ENCODE measurements around the gene AURKA.
"Not testable (repeated sequence)": the region's sequence is repeated elsewhere in the genome, so short reads cannot be mapped to it uniquely, and the experiment has no call there.

AURKA gene

DNA sequence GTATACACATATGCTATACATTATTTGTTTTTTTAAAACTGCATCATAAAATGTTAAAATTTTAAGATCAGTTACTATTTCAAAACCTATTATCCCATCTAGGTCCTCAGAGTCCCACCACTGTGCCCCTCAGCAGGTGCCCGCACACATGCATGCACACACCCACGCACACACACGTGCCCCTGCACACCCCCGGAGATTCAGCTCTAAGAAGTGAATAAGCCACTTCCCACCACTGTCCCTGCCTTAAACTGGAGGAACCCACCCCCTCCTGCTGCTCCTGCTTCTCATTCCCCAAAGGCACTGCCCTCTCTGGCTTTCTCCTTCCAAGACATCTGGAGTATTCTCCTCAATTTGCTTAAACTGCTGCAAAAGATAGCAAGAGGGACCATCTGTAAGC, 38.7 kb downstream of the AURKA start:
- no peak for DNase-seq

DNA sequence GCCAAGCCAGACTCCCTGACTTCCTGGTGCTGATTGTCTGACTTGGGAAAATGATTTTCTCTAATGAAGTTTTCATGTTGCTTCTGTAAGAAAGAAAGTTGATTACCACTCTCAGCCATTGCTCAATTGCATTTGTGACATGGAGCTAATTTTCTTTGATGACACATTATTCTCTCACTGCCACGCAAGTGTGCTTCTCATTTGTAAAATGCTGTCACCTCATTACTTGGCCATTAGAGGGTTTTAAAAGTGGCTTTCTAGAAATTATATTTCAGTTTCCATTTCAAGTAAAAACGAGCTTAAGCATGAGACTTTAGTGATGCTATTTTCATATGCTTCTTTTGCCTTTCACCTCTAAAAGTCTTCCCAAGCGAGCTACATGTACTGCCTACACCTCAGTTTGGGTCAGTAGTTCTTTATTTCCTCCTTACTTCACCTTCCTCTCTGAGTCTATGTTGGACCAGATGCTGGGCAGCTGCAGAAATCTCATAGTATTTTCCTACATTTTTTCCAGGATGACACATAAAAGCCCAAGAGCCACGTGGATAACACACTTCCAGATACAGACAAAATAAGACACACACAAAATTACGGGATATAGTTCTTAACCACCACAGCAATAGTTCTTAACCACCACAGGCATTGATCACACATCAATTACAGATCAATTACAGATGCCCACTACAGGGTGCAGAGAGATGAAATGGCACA, 39.5 kb downstream of the AURKA start:
- DNase-seq, result no peak

DNA sequence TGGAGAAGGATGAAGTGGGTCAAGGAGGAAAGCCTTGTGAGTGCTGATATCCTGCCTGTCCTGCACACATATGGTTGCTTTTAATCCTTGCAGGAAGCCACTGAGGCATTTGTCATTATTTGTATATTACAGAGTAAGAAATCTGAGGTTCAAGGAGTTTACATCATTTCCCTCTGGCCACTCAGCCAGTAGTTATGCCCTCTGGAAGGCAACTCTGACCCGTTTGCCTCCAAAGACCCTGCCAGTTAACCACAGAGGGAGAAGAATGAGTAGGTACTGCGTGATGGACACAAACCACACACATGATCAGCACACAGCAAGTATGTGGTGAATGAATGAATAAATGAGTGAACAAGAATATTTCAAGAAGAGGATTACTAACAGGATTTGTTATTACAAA, 41.2 kb downstream of the AURKA start:
- no peak for DNase-seq

DNA sequence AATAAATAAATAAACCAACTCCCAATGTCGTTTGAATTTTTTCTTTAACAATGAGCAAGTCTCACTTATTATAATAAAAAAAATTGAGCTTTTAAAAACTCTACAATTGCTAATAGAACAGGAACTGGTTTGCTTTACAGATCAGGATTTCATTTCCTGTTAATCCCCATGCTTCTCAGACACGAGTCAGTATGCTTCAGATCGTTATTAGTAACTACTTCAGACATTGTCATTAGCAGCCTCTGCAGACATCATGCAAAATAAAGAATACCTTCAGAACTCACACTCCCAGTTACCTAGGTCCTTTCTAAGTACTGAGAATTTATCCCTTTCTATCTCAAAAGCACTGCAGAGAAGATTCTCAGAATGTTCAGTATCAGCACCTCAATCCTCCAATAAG, 43.3 kb downstream of the AURKA start:
- no peak for DNase-seq

DNA sequence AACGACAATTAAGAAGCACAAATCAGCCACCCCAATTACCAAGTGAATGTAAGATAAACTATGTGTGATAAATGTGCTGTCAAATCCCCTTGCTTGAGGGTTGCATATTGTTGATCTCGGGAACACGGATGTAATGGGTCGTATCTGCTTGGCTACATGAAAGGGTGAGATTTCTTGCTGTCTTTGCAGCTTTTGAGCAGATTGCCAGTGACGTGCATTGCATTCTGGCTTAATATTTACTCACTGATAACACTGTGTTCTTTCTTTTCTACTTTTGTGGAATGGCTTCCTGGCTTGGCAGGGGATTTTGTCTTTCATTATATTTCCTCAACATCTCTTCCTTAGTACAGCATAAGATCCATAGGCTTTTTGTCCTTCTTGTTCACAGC, 43.7 kb downstream of the AURKA start:
- DNase-seq, result no peak

DNA sequence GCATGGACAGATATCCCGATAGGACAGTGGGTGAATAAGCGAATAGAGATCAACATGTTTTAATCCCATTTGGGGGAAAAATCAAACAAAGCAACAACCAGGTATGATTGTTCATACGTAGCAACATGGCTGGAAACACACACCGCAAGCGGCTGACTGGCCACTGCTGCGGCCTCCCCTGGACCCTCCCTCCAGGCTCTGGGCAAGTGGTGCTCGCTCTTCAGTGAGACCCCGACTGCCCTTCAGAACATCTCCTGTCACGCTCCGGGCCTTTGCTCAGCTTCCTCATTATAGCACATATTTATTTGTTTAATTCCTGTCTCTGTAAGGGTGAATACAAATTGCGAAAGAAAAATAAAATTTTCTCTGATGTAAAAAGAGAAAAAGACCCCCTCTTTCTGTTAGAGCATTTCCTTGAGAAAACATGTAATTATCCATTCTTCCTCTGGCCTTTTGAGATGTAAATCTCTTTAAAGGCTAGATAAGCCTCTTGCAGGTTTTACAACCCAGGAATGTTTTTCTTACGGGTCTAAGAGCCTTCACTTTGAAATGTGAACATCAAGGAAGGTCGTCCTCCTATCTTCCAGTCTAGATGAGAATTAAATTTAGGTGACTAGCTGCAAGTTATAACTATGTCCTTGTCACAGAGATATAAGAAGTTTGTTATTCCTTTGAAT, 44.2 kb downstream of the AURKA start:
- no peak for DNase-seq

DNA sequence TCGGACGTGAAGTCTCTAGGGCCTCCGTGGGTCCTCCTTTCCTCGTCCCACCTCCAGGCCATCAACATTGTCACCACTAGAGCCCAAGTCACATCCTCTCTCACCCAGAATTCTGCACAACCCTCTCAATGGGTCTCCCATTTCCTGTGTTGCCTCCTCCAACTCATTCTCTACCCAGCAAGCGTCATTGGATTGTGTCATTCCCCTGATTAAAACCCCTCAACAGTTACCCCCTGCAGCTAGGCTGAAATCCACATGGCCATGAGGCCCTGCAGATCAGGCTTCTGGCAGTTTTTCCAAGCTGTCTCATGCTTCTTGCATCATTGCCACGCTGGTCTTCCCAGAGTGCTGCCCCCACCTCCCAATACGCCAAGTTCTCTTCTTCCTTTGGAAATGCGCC, 46.1 kb downstream of the AURKA start:
- no peak for DNase-seq

DNA sequence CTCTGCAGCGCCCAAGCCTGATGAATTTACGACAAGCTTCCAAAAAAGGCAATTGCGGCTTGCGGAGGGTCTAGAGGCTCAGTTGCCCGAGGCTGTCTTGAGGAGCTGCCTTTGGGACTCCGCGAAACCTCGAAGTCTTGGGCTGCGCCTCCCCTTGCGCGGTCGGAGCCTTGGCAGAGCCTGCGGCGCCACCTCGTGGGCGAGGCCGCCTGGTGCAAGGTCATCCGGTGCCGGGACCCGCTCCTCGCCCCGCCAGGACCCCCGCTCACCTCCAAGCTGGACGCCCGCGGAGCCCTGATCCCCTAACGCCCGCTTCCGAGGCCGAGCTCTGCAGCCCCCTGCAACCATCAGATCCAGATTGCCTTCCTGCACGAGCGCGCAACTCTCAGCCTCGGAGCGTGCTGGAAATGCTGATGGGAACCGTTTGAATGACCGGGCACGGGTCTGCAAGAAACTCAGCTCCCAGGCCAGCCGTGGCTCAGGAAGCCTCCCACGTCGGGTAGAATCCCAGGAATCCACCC, 48.1 kb downstream of the AURKA start:
- no peak for DNase-seq

DNA sequence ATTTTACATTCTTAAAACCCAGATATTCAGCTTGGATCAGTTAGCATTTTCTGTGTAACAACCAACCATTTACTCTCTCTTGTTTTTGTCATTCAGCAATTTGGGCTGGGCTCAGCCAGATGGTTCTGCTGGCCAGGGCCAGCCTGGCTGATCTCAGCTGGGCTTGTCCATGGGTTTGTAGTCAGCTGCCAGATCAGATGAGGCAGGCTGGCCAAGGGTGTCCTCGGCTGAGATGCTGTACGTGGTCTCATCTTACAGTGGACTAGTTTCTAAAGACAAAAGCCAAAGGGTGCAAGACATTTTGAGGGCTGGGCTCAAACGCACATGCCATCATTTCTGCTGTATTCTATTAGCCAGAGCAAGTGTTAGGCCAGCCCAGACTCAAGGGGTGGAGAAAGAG, 49.2 kb downstream of the AURKA start:
- no peak for DNase-seq

DNA sequence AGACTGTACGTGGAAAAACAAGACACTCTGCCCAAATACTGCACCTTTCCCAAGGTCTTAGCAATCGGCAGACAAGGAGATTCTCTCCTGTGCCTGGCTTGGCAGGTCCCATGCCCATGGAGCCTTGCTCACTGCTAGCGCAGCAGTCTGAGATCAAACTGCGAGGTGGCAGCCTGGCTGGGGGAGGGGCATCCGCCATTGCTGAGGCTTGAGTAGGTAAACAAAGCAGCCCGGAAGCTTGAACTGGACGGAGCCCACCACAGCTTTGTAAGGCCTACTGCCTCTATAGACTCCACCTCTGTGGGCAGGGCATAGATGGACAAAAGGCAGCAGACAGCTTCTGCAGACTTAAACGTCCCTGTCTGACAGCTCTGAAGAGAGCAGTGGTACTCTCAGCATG, 55.3 kb downstream of the AURKA start:
- not testable (repeated sequence) for DNase-seq

DNA sequence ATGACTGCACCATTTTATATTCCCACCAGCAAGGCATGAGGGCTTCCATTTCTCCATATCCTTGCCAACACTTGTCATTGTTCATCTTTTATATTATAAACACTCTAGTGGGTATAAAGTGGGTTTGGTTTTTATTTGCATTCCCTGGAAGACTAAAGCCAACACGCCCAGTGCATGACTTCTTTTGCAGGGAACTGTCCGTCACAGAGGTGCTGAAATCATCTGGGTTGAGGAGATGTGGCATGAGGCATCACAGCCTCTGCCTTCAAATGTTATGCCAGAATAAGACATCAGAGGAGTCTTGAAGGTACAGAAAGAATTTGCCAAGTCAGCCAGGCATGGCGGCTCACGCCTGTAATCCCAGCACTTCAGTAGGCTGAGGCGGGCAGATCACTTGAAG, 63.2 kb downstream of the AURKA start:
- no peak for DNase-seq

DNA sequence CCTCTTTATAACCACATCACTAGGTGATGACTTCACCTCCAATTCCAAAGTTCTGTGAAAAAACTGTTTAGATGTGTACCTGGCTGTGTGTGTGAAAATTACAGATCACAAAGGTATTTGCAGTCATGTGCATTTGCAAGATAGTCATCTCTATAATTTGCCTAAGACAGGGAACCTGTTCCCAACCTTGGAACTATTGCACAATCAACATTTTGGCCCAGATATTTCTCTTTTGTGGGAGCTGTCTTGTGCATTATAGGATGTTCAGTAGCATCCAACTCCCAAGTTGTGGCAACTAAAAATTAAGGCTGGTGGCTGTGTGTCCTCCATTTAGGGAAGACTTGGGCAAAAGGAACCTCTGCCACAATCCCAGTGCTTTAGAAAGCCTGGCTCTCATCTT, 67.2 kb downstream of the AURKA start:
- no peak for DNase-seq

DNA sequence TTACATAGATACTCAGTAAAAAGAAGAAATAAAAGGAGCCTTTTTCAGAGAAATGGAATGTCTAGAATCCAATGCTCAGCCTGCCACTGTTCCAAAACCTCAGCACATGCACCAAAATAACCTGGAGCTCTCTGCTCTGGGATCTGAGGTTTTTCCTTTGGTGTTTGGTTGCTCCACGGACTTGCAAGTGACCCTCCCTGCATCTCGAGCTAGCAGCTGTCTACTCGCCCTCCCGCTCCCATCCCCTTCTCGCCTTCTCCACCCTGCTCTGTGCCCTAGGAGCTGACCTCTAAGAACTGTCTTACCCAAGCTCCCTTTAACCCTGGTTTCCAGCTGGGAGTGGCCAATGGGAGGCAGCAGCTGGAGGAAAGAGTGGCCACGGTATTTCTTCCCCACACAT, 68.4 kb downstream of the AURKA start:
- DNase-seq, result no peak

DNA sequence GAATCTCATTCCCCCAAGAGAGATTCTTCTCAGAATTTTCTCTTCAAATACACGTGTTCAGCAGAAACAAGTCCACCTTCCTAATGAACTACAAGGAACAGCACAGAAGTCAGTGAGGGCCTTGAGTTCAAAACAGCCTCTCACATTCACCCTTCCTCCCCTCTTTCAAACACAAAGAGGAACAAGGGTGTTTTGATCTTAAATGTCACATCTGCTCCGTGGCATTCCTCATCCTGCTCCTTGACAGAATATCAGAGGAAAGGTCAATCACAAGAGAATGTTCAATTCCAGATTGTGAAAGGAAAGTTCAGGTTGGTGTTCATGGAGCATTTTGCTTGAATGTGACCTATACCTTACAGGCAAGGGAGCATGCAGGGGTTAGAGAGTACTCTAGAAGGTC, 68.8 kb downstream of the AURKA start:
- no peak for DNase-seq

DNA sequence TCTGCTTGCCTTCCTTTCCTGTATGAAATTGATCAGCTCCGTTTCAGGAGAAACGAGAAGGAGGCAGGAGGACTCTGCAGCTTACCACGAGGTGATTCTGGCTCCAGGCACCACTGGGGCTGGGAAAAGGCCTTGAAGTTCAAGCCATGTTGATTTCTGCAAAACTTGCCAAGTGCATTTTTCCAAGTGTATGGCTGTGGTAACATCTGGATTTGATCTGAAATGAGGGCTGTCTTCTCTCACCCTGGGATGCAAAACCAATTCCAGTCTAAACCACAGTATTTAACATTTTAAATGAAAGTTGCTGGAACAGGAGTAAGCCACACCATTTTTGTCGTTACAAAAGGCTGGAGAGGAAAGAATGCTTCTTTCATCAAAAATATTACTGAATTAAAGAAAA, 69.3 kb downstream of the AURKA start:
- no peak for DNase-seq

Measured in DMS79 (cell line).